Measurements from ENCODE around the gene SSBP3. TPM values are rescaled to one million over a fixed set of nuclear protein-coding genes. Genes with fewer than 3 reads are reported as not detected.

SSBP3 gene
- total RNA-seq, 1 experiment from 2014 or later: 37.5 TPM

DNA sequence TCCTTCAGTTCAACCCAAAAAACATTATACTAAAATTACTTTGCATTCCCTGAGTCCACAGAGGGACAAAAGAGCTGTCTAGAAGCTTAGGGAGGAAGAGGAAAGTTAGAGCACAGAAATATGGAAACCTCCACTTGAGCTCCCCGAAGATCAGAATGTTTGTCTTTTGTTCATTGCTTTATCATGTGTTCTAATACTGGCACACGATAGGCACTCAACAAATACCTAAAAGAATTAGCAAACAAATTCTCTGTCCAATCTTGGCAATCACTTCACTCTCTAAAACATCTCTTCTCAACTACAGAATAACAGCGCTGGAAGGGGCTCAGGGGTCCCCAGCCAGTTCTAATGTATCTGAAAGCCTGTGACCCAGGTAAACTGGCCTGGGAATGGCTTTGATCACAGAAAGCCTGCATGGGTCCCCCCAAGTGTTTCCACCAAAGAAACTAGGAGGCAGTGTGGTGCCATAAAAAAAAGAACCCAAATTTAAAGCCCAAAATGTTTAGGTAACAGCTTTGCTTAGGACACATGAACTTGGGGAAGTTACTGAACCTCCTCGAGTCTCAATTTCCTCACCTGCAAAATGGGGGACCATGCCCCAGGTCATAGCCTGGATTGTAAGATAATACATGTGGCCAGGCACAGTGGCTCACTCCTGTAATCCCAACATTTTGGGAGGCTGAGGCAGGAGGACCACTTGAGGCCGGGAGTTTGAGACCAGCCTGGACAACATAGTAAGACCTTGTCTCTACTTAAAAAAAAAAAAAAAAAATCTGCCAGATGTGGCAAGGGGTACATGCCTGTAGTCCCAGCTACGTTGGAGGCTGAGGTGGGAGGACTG, 45.8 kb downstream of the SSBP3 start:
- CTCF ChIA-PET: no interaction called here
- H3K27me3 ChIP-seq (ENCODE audit: insufficient read depth, low read length): no peaks in the 10 kb centered on the region
- H3K4me3 ChIP-seq (replicated peaks in 1 of 2; ENCODE audit: low read depth in 1 of 2, low read length in 2 of 2): no peak overlapping the region
- H3K9ac ChIP-seq (ENCODE audit: low read length): no peak overlapping the region
- no peak overlapping the region for H3K27ac ChIP-seq (ENCODE audit: low read depth, low read length)
- no peaks in the 10 kb centered on the region for H3K9me3 ChIP-seq (ENCODE audit: control insufficient read depth in 1 of 2, insufficient read depth in 1 of 2, low read depth in 1 of 2, low read length in 2 of 2)
- no peaks in the 10 kb centered on the region for H3K79me2 ChIP-seq (ENCODE audit: insufficient read depth, low read length)
- H3K36me3 ChIP-seq (ENCODE audit: control insufficient read depth in 1 of 2, insufficient read depth in 2 of 2, low read length in 2 of 2): no peaks in the 10 kb centered on the region; a peak in 1 of 4 replicates
- POLR2A ChIA-PET: no interaction called here
- TF ChIP-seq EZH2 (IDR thresholded peaks at IDR 0.05) (no peak), RAD21 (IDR thresholded peaks at IDR 0.05; ENCODE audit: low read depth) (peak; percentile 47; the same call in 1 of the 2 replicates), CEBPB (IDR thresholded peaks at IDR 0.05; ENCODE audit: low read depth) (no peak)
- TF ChIP-seq, protein P1, sequence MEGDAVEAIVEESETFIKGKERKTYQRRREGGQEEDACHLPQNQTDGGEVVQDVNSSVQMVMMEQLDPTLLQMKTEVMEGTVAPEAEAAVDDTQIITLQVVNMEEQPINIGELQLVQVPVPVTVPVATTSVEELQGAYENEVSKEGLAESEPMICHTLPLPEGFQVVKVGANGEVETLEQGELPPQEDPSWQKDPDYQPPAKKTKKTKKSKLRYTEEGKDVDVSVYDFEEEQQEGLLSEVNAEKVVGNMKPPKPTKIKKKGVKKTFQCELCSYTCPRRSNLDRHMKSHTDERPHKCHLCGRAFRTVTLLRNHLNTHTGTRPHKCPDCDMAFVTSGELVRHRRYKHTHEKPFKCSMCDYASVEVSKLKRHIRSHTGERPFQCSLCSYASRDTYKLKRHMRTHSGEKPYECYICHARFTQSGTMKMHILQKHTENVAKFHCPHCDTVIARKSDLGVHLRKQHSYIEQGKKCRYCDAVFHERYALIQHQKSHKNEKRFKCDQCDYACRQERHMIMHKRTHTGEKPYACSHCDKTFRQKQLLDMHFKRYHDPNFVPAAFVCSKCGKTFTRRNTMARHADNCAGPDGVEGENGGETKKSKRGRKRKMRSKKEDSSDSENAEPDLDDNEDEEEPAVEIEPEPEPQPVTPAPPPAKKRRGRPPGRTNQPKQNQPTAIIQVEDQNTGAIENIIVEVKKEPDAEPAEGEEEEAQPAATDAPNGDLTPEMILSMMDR (IDR thresholded peaks at IDR 0.05 in 2 of 3, conservative IDR thresholded peaks at IDR 0.05 in 1 of 3; ENCODE audit: borderline replicate concordance in 1 of 3, insufficient read depth in 1 of 3, low read depth in 2 of 3, low read length in 2 of 3): peak; percentile 9 to 26 (median 9); a peak in 1 of 6 replicates
- TF ChIP-seq, protein P2, sequence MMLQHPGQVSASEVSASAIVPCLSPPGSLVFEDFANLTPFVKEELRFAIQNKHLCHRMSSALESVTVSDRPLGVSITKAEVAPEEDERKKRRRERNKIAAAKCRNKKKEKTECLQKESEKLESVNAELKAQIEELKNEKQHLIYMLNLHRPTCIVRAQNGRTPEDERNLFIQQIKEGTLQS (IDR thresholded peaks at IDR 0.05): no peak
- RAD21 ChIA-PET (ENCODE audit: low non-redundant PET in 1 of 2, low total read pairs in 2 of 2, uncharacterized antibody in 2 of 2, unreplicated experiment in 2 of 2): no interaction called here
- no peaks in the 10 kb centered on the region; the same call in 1 of the 2 replicates for H4K20me1 ChIP-seq (ENCODE audit: insufficient read depth)
- DNase-seq (ENCODE audit: low read depth, low spot score): no peak
- no peaks in the 10 kb centered on the region for H3K9me2 ChIP-seq (ENCODE audit: insufficient read depth)
- BruUV-seq (replicated peaks): no TSS peak
- H2AFZ ChIP-seq (ENCODE audit: low read depth, low read length, poor library complexity, severe bottlenecking): no peak overlapping the region
- peaks cover 0 to 10% of the 10 kb centered on the region in 2 experiments; a peak in 1 of 4 replicates for H3K4me1 ChIP-seq (ENCODE audit: control insufficient read depth in 1 of 2, insufficient read depth in 2 of 2, low read length in 2 of 2)
- intact Hi-C loops (cut with micrococcal nuclease): no loop called here
- ATAC-seq: no peak
- no peak overlapping the region for H3K4me2 ChIP-seq (ENCODE audit: low read length)
